ENCODE results near the gene KRTAP5-5.

The KRTAP5-5 gene

DNA sequence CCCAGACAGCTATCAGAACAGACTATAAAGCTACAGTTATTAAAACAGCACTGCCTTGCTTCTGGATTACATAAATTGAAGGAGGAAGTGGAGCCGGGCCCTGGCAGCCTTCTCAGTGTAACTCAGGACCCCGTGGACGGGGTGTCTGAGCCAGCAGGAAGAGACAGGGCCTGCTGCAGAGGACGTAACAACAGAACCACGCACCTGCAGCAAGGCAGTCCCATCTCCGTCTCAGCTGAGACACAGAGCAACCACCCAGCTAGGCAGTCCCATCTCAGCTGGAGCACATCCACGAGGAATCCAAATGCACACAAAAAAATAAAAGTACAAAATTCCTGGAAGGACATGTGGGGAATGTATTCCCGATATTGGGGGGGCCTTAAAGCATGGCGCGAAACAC lies 50.3 kb downstream of the KRTAP5-5 start:
- no peak for DNase-seq (ENCODE audit: low spot score)
